HepG2 (cell line): ENCODE data around the gene CSMD2. TPM values are rescaled to one million over a fixed set of nuclear protein-coding genes. Genes with fewer than 3 reads are reported as not detected.

Experiments
- ARID5B ChIP-seq: IDR thresholded peaks from 2 replicates; pipeline ENCODE4 v1.4.0; 2020; ENCODE audit warnings: mild to moderate bottlenecking, missing genetic modification reagents
- ATF1 ChIP-seq: IDR thresholded peaks from 2 replicates; pipeline ENCODE4 v1.6.1; 2016; ENCODE audit warnings: mild to moderate bottlenecking, control low read depth
- CERS6 ChIP-seq: sonication (generic); formaldehyde crosslinking; IDR thresholded peaks from 2 replicates; pipeline ENCODE4 v1.5.0; 2020; ENCODE audit warnings: missing genetic modification reagents
- CREM ChIP-seq, 2 experiments: sonication (generic) in 1 of 2; formaldehyde crosslinking in 1 of 2; IDR thresholded peaks; 2 replicates each; pipeline versions ENCODE4 v1.4.0 to v1.6.1; 2016 to 2020; ENCODE audit warnings: antibody characterized with exemption in 1 of 2, mild to moderate bottlenecking in 1 of 2, missing genetic modification reagents in 1 of 2
- ELF1 ChIP-seq: sonication (generic); formaldehyde crosslinking; IDR thresholded peaks from 2 replicates; pipeline ENCODE4 v1.4.0; 2020; ENCODE audit warnings: missing genetic modification reagents
- HES4 ChIP-seq: sonication (generic); formaldehyde crosslinking; IDR thresholded peaks from 2 replicates; pipeline ENCODE4 v1.9.0; 2021; ENCODE audit warnings: mild to moderate bottlenecking, missing genetic modification reagents, borderline replicate concordance
- MAF1 ChIP-seq: sonication (generic); formaldehyde crosslinking; IDR thresholded peaks from 2 replicates; pipeline ENCODE4 v1.5.0; 2020; ENCODE audit warnings: missing genetic modification reagents, borderline replicate concordance
- MEIS1 ChIP-seq: sonication (generic); formaldehyde crosslinking; IDR thresholded peaks from 2 replicates; pipeline ENCODE4 v1.9.0; 2021; ENCODE audit warnings: mild to moderate bottlenecking, missing genetic modification reagents, moderate library complexity, borderline replicate concordance
- NR2F6 ChIP-seq, 2 experiments: IDR thresholded peaks; 2 replicates each; pipeline ENCODE4 v1.6.1; 2016; ENCODE audit warnings: antibody characterized with exemption in 1 of 2, mild to moderate bottlenecking in 1 of 2
- PATZ1 ChIP-seq: sonication (generic); formaldehyde crosslinking; IDR thresholded peaks from 2 replicates; pipeline ENCODE4 v1.4.0; 2020; ENCODE audit warnings: missing genetic modification reagents
- PHB2 ChIP-seq: fragments of 450-650 bp; IDR thresholded peaks from 2 replicates; pipeline ENCODE4 v1.6.1; 2018; ENCODE audit not compliant: partially characterized antibody
- SAFB2 ChIP-seq: sonication (generic); formaldehyde crosslinking; IDR thresholded peaks from 2 replicates; pipeline ENCODE4 v1.5.1; 2020; ENCODE audit warnings: missing genetic modification reagents, low read depth, mild to moderate bottlenecking, borderline replicate concordance
- ZFP91 ChIP-seq: sonication (generic); formaldehyde crosslinking; IDR thresholded peaks from 2 replicates; pipeline ENCODE4 v1.9.0; 2022; ENCODE audit warnings: missing genetic modification reagents, mild to moderate bottlenecking, borderline replicate concordance
- ZNF230 ChIP-seq: sonication (generic); formaldehyde crosslinking; IDR thresholded peaks from 2 replicates; pipeline ENCODE4 v1.4.0; 2020; ENCODE audit warnings: mild to moderate bottlenecking, missing genetic modification reagents
- ZNF501 ChIP-seq: sonication (generic); formaldehyde crosslinking; IDR thresholded peaks from 2 replicates; pipeline ENCODE4 v1.5.1; 2020; ENCODE audit warnings: mild to moderate bottlenecking, moderate library complexity, missing genetic modification reagents
- ZNF740 ChIP-seq: sonication (generic); formaldehyde crosslinking; IDR thresholded peaks from 2 replicates; pipeline ENCODE4 v1.4.0; 2020; ENCODE audit warnings: missing genetic modification reagents
- ZNF782 ChIP-seq: sonication (generic); formaldehyde crosslinking; IDR thresholded peaks from 2 replicates; pipeline ENCODE4 v1.4.0; 2020; ENCODE audit warnings: missing genetic modification reagents, mild to moderate bottlenecking, borderline replicate concordance
- ZSCAN31 ChIP-seq: sonication (generic); formaldehyde crosslinking; IDR thresholded peaks from 2 replicates; pipeline ENCODE4 v1.5.0; 2020; ENCODE audit warnings: low read depth, mild to moderate bottlenecking, missing genetic modification reagents
- polyA plus RNA-seq, 8 experiments: library from polyadenylated mRNA; depleted of rRNA in 3 of 8; stranded (reverse) in 7 of 8; unstranded in 1 of 8; fragments of >200 nt; fragmentation: Illumina TruSeq in 4 of 8; extraction: Trizol in 4 of 8; gene quantifications; 2 replicates each; pipeline versions ENCODE4 v1.2.1 to v1.2.3, GENCODE V29; 2011 to 2016; ENCODE audit warnings: low read depth in 4 of 8, missing spikeins in 1 of 8, mixed read lengths in 1 of 8; ENCODE audit not compliant: insufficient read depth in 1 of 8
- total RNA-seq, 5 experiments: library from RNA; depleted of rRNA; stranded (reverse); fragments of >200 nt; fragmentation: Illumina TruSeq; extraction: Trizol; gene quantifications; 2 replicates each; pipeline ENCODE4 v1.2.3, GENCODE V29; 2016; ENCODE audit warnings: low read depth in 1 of 5

The CSMD2 gene
- total and polyA plus RNA-seq, 2 of the 13 experiments (the other 11 are each of a cell fraction or from before 2014, with no cell fraction given) = not detected

- no peak for TF ChIP-seq CERS6
- peak; percentile 70; the same call in 1 of the 2 replicates for TF ChIP-seq ZNF782 (CRISPR knock-in tag)
- peak; percentile 96 for TF ChIP-seq ELF1 (CRISPR knock-in tag)
- TF ChIP-seq ATF1 (CRISPR knock-in tag) = peak; percentile 71
- TF ChIP-seq NR2F6 (IDR thresholded peaks at IDR 0.05) = no peak
- TF ChIP-seq NR2F6 (CRISPR knock-in tag; IDR thresholded peaks at IDR 0.05) = 0 out of 2 replicates have a peak, but pooled peaks have one; percentile 34
- no peak; the same call in 1 of the 2 replicates for TF ChIP-seq ARID5B
- no peak for TF ChIP-seq MAF1 (CRISPR knock-in tag)
- TF ChIP-seq MEIS1 (CRISPR knock-in tag) = peak; percentile 77
- TF ChIP-seq SAFB2 = no peak
- TF ChIP-seq PHB2 = no peak
- peak; percentile 59; the same call in 1 of the 2 replicates for TF ChIP-seq ZFP91 (CRISPR knock-in tag)
- TF ChIP-seq PATZ1 (CRISPR knock-in tag) = peak; percentile 67; the same call in 1 of the 2 replicates
- TF ChIP-seq CREM (IDR thresholded peaks at IDR 0.05) = peak; percentile 91
- TF ChIP-seq CREM (CRISPR knock-in tag; IDR thresholded peaks at IDR 0.05) = no peak
- TF ChIP-seq ZNF740 = no peak
- no peak for TF ChIP-seq ZNF230 (CRISPR knock-in tag)
- 0 out of 2 replicates have a peak, but pooled peaks have one; percentile 24 for TF ChIP-seq ZSCAN31 (CRISPR knock-in tag)
- TF ChIP-seq ZNF501 (CRISPR knock-in tag) = peak; percentile 79; the same call in 1 of the 2 replicates
- TF ChIP-seq HES4 = 0 out of 2 replicates have a peak, but pooled peaks have one; percentile 27
Observed at GRCh38 chr1:33472269-33472980, 692.6 kb downstream of the CSMD2 start, which contains the start of gene ZSCAN20 (continued).
